ENCODE measurements around the gene DROSHA.

DNA sequence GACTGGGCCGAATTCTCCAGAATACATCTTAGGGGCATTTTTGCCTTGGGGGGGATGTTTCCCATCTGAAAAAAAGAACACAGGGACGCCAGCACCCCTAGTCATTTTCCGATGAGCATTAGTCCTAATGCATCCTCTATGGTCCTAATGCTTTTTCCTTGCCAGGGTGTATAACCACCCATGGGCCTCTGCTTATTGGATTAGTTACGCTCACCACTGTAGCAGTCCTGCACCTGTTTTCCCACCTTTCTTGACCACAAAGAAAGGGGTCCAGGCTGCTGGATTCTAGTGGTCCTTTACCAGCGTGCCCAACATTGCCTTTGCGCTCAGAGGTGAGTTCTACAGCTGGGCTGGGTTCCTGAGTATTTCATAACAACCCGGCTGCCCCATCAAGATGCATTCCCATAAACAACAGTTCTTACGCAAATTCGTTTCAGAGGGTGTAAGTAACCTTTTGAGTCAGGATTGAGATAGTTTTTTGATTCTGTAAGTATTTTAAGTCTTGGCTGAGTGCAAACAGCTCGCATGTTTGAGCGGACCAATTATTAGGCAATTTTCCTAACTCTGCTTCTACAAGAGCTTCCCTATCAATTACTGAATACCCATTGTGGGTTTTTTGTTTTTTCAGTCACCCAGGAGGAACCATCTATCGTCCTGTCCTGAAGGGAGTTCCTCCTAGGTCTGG is 135.1 kb downstream of the DROSHA start:
- TF ChIP-seq TAF7 (optimal IDR thresholded peaks at IDR 0.05; ENCODE audit: borderline replicate concordance, low read depth, low read length): no peak
- no peak for TF ChIP-seq GABPA (IDR thresholded peaks at IDR 0.05; ENCODE audit: borderline replicate concordance, insufficient read depth, low read length)
- TF ChIP-seq, protein P1, sequence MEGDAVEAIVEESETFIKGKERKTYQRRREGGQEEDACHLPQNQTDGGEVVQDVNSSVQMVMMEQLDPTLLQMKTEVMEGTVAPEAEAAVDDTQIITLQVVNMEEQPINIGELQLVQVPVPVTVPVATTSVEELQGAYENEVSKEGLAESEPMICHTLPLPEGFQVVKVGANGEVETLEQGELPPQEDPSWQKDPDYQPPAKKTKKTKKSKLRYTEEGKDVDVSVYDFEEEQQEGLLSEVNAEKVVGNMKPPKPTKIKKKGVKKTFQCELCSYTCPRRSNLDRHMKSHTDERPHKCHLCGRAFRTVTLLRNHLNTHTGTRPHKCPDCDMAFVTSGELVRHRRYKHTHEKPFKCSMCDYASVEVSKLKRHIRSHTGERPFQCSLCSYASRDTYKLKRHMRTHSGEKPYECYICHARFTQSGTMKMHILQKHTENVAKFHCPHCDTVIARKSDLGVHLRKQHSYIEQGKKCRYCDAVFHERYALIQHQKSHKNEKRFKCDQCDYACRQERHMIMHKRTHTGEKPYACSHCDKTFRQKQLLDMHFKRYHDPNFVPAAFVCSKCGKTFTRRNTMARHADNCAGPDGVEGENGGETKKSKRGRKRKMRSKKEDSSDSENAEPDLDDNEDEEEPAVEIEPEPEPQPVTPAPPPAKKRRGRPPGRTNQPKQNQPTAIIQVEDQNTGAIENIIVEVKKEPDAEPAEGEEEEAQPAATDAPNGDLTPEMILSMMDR (IDR thresholded peaks at IDR 0.05; ENCODE audit: control extremely low read depth in 1 of 3, insufficient read depth in 1 of 3, low read depth in 1 of 3, low read length in 3 of 3): no peak
- TF ChIP-seq RAD21 (IDR thresholded peaks at IDR 0.05 in 1 of 2, conservative IDR thresholded peaks at IDR 0.05 in 1 of 2; ENCODE audit: low read depth in 2 of 2, low read length in 2 of 2): no peak
- TF ChIP-seq POLR2A (IDR thresholded peaks at IDR 0.05; ENCODE audit: control extremely low read depth in 1 of 2, low read depth in 2 of 2, low read length in 2 of 2): no peak
- TF ChIP-seq CBX5 (IDR thresholded peaks at IDR 0.05; ENCODE audit: low read depth, low read length): no peak
- TF ChIP-seq, protein P2, sequence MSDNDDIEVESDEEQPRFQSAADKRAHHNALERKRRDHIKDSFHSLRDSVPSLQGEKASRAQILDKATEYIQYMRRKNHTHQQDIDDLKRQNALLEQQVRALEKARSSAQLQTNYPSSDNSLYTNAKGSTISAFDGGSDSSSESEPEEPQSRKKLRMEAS (IDR thresholded peaks at IDR 0.05): no peak

Data from H1 (cell line).